IPS DF 4.7 (cell line): ENCODE results near the gene PBX1.

Experiments used
- DNase-seq: peaks from one replicate; pipeline ENCODE4 v3.0.0-alpha.2; 2013; ENCODE audit warnings: low spot score; ENCODE audit errors: extremely low read depth

The PBX1 gene

DNA sequence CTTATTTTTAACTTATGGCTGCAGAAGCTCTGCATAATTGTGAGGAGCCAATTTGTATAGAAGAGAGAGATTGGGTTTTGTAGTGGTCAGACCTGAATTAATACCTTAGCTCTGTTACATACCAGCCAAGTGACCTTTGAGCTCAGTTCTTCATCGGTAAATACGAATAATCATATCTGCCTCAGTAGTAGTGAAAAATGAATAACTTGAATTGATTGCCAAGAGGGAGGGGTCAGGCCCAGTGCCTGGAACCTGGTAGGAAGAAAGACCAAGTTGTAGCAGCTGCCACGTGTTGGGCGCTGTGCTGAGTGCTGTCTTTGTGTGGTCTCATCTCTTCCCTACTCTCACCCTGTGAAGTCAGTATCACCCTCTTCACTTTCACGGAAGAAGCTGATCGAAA is 247.5 kb downstream of the PBX1 start:
- DNase-seq: no peak

DNA sequence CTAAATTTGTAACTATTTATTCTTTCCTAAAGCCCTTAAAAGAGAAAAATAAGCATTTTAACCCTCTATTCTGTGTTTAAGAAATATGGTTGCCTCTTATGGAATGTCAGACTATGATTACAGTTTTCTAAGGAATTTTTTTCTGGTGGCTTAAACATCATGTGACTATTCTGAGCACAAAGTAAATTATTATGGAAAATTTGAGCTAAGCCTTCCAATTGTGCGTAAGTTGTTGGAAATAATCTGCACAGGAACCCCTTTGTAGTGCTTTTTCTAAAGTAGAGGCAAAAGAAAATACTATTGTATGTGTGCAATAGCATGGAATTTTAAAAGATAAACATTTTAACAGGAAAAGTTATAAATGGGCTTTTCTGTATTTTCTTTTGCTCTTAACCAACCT is 254.8 kb downstream of the PBX1 start:
- no peak for DNase-seq

GRCh38 chr1:164821648-164822047 is 262.7 kb downstream of the PBX1 start:
- no peak for DNase-seq

DNA sequence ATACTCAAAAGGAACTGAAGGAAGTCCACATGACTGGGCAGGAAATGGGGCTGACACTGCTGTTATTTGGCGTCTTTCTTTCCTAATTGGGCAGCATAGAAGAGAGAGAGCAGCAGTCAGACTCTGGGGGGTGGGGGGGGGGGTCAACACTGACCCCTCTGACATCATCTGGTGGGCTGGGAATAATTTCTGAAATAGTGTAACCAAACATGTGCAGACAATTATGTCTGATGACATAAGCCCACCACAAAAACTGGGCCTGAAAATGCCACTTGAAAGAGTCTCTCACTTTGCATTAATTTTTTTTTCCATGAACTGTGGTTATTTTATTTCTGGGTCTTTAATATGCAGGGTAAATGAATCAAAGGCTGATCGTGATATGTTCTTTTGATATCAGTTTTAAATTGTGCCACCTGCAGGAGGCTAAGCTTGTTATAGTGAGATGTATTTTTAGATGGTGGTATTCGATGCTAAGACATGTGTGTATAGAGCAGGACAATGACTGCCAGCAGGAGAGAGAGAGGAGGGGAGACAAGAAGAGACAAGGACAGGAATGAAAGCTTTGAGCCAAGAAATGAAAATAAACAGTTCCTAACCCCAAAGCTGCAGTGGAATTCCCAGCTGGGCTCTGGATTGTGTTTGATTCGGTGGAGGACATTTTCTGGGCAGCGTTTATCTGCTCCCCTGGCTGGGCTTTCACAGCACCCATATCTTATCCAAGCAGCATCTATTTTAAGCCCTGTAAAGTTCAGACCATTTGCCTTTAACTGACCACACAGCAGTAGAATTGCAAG is 264.7 kb downstream of the PBX1 start:
- DNase-seq: no peak

DNA sequence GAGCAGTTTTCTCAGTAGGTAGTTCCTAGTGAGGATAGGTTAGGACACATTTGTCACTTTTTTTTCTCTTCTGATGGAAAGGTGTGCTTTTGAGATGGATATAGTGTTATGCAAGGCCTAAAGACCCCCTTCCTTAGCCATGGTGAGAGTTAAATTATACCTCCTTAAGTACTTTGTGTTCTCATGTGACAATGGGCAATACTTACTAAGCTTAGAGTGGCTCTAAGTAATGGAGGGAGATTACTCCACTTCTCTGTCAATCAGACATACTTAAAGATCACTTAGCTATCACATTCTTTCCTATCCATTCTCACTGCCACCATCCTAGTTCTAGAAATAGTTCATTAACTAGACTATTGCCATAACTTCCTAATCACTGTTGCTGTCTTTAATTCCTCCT is 265.6 kb downstream of the PBX1 start:
- no peak for DNase-seq

GRCh38 chr1:164830628-164831027 is 271.6 kb downstream of the PBX1 start:
- no peak for DNase-seq

DNA sequence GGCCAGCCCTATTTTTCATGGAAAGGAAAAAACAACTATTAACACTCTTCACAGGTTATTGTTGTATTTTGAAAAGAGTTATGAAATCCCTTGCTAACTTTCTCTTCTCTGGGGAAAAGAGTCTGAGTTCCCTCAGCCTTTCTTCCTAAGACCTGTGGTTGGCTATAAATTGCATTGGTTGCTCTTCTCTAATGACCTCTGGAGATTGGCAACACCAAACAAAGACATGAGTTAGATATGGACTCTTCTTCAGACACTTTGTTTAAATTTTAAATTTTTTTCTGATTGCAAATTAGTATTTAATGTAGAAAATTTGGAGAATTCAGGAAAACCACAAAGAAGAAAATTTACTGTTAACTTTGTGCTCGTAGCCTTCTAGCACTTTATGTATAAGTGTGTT is 275.7 kb downstream of the PBX1 start:
- no peak for DNase-seq

DNA sequence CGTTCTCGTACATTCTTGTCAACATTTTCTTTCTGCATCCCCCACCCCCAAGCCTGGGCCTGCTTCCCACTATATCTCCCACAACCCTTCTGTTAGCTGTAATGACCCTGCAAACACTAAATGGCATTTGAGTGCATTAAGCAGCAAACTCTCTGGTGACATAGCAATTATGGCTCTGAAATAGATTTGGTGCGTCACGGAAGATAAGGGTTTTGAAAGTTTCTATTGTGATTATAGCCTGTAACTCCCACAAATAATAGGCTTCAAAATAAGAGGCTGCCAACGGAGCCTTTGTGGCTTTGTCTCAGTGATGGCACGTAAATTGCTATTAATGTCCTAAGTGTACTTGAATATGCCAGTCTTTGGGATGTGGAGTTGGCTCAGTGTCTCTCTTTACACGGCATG is 277.6 kb downstream of the PBX1 start:
- no peak for DNase-seq

GRCh38 chr1:164838786-164839185 is 279.8 kb downstream of the PBX1 start:
- DNase-seq: no peak

- no peak for DNase-seq
These were observed 282.0 kb downstream of the PBX1 start for GRCh38 chr1:164840936-164841335.

DNA sequence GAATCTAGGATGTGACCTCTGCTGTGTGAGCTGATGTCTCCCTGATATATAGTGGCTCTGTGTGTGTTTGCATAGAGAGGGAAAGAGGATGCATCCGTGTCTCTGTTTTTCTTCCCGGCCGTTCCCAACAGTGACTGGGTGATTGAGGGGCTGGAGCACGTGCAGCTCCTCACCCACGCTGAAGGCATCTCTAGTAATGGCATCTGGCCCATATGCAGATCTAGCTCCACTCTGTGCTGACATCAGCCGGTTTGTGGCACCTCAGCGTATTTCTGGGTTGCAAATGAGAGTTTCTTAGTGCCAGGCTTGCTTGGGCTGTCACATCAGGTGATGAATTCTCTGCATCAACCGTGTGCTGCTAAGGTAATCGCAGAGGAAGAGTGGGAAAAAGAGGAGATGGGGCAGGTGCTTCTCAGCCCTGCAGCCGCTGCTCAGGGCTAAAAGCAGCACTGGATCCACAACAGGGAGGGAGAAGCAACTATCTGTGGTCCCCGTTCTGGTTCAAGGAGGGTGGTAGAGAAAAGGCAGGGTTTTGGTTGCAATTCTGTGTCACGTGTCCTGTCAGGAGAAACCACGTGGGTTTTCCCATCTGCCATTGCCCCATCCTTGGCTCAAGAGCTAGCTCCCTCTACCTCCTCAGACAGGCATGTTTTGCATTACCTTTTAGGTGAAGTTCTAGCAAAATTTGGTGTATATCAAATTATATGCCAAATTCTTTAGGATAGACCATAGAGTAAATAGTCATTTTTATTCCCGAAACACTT is 282.9 kb downstream of the PBX1 start:
- no peak for DNase-seq

- no peak for DNase-seq
These were observed 283.9 kb downstream of the PBX1 start for GRCh38 chr1:164842870-164843269.

- no peak for DNase-seq
These were observed 284.9 kb downstream of the PBX1 start for GRCh38 chr1:164843743-164844500.

- DNase-seq: no peak
These were observed 288.0 kb downstream of the PBX1 start for GRCh38 chr1:164846731-164847691.

GRCh38 chr1:164853146-164853545 is 294.2 kb downstream of the PBX1 start:
- DNase-seq: no peak

DNA sequence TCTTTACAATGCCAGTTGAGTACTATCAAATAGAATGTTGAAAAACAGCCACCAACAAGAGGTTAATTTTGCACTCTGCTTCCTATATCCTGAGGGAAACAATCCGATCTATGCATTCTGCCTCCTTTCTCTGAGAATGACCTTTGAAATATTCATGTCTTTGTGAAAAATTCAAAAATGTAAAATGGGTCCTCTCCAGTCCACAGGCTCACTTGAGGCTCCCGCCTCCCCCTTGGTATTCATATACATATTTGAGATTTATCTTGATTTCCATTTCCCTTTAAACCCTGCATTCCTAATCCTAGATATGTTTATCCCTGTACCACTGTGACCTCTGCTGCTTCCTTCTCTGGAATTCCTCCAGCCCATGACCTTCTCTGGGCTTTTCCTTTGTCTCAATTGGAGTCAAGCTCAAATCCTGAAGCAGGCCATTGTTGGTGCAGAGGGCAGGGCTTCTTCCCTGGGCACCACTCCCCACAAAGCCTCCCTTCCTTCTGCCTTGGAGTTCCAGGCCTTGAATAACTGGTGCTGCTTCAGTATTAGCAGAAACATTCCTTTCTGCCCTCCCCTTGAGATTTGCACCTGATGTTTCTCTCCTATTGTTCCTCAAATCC is 296.8 kb downstream of the PBX1 start:
- DNase-seq: no peak

DNA sequence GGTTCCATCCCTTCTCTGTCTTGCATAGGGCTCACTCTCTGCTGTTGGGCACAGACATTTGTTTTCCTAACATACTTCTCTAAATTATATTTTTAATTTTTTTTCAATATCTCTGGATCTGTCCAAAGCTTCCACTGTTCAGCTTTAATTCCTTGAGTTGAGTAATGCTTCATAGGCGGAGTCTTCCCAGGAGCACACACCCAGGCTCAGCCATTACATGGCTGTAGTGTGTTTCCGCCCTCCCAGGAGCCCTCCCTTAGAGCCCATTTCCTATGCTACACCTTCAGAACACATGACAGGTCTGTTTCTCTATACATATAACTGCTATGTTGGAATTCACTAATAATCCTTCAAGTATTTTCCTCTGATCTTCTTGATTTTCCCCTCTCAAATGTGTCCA is 297.4 kb downstream of the PBX1 start:
- no peak for DNase-seq

DNA sequence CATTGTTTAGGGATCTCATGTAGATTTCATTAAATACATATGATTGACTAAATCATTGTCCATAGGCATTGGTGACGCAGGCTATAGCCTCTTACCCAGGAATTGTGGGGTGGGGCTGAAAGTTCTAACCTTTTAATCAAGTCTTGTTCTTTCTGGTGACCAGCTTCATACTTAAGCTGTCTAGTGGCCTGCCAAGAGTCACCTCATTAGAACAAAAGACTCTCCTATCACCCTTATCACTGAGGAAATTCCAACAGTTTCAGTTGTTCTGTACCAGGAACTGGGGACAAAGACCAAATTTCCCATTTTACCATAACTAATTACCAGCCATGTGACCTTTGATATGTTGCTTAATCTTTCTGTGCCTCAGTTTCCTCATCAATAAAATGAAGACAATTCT is 298.5 kb downstream of the PBX1 start:
- no peak for DNase-seq

DNA sequence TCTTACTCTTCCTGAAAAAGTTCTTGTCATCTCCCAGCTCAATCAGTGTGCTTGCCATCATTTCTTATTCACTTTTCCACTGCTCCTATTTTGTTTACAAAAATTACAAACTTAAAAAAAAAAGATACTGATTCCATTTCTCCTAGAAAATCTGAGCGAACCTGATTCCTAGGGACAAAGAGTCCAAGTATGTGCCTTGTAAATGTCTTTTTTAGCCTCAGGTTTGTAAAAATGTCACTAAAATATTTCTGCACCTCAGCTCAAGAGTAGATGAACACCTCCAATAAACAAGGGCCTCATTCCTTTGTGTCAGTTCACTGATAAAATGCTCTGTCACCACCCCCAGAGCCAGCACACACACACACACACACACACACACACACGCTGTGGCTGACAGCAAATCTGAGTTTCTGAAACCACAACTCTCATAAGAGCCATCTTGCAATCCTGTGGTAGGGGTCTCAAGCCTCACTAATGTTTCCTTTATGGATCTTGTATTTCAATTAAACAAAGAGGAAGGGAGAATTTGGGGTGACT is 299.2 kb downstream of the PBX1 start:
- no peak for DNase-seq

DNA sequence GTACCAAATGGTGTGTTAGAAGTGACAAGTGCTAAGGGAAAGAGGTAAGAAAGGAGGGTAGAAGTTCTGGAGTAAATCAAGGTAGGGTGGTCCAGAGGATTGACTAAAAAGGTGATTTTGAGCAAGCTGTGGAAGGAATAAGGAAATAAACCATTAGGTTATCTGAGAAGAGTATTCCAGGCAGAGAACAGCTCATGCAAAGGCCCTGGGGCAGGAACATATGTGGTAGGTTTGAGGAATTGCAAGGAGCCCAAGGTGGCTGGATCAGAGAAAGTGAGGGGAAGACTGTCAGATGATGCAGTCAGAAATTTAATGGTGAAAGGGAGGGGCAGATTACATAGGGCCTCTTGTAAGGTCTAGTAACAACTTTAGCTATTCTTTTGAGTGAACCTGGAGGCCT is 302.6 kb downstream of the PBX1 start:
- DNase-seq: no peak
